ENCODE measurements around the gene CLK2. TPM values are rescaled to one million over a fixed set of nuclear protein-coding genes. Genes with fewer than 3 reads are reported as not detected.

Gene CLK2
- total and polyA plus RNA-seq, 2 of the 13 experiments (the other 11 are each of a cell fraction or from before 2014, with no cell fraction given), result 20.1 to 73.5 TPM

- TF ChIP-seq ZBTB8A (CRISPR knock-in tag; IDR thresholded peaks at IDR 0.05; ENCODE audit: borderline replicate concordance, low read depth), result no peak
- peak; percentile 83; the same call in 1 of the 2 replicates for TF ChIP-seq YEATS4 (CRISPR knock-in tag; IDR thresholded peaks at IDR 0.05; ENCODE audit: borderline replicate concordance)
- TF ChIP-seq ZNF124 (CRISPR knock-in tag; IDR thresholded peaks at IDR 0.05), result peak; percentile 71; the same call in 1 of the 2 replicates
- TF ChIP-seq ZNF558 (CRISPR knock-in tag; IDR thresholded peaks at IDR 0.05; ENCODE audit: borderline replicate concordance), result 0 out of 2 replicates have a peak, but pooled peaks have one; percentile 40
- TF ChIP-seq ZNF501 (CRISPR knock-in tag; IDR thresholded peaks at IDR 0.05), result peak; percentile 73
- TF ChIP-seq ZNF598 (CRISPR knock-in tag; IDR thresholded peaks at IDR 0.05; ENCODE audit: borderline replicate concordance), result peak; percentile 91; the same call in 1 of the 2 replicates
- no peak; the same call in 1 of the 2 replicates for TF ChIP-seq ZBTB34 (CRISPR knock-in tag; IDR thresholded peaks at IDR 0.05)
- TF ChIP-seq ZNF777 (CRISPR knock-in tag; IDR thresholded peaks at IDR 0.05), result no peak
- no peak for TF ChIP-seq ZBTB25 (CRISPR knock-in tag; IDR thresholded peaks at IDR 0.05)
- no peak for TF ChIP-seq CSRNP1 (CRISPR knock-in tag; IDR thresholded peaks at IDR 0.05)
- TF ChIP-seq ZNF572 (CRISPR knock-in tag; IDR thresholded peaks at IDR 0.05), result no peak; the same call in 1 of the 2 replicates
- peak; percentile 49; the same call in 1 of the 2 replicates for TF ChIP-seq PATZ1 (CRISPR knock-in tag; IDR thresholded peaks at IDR 0.05)
- peak; percentile 93 for TF ChIP-seq ZNF883 (CRISPR knock-in tag; IDR thresholded peaks at IDR 0.05; ENCODE audit: not compliant biosample characterization)
- no peak for TF ChIP-seq SRSF9 (IDR thresholded peaks at IDR 0.05; ENCODE audit: borderline replicate concordance, insufficient read depth, low read depth, low read length, poor library complexity, severe bottlenecking)
- no peak for TF ChIP-seq ZNF207 (IDR thresholded peaks at IDR 0.05; ENCODE audit: borderline replicate concordance)
- peak; percentile 76; the same call in 1 of the 2 replicates for TF ChIP-seq ZNF800 (CRISPR knock-in tag; IDR thresholded peaks at IDR 0.05)
- peak; percentile 54; the same call in 1 of the 2 replicates for TF ChIP-seq MYNN (CRISPR knock-in tag; IDR thresholded peaks at IDR 0.05; ENCODE audit: low read depth)
- no peak for TF ChIP-seq ZNF713 (CRISPR knock-in tag; IDR thresholded peaks at IDR 0.05)
Observed at GRCh38 chr1:155300553-155301329, 27.4 kb upstream of the CLK2 start (continued).

Measured in HepG2 (cell line).